ENCODE measurements around the gene OR7A5. TPM values are rescaled to one million over a fixed set of nuclear protein-coding genes. Genes with fewer than 3 reads are reported as not detected.

OR7A5 gene
- total and polyA plus RNA-seq, 8 donors: not detected

DNA sequence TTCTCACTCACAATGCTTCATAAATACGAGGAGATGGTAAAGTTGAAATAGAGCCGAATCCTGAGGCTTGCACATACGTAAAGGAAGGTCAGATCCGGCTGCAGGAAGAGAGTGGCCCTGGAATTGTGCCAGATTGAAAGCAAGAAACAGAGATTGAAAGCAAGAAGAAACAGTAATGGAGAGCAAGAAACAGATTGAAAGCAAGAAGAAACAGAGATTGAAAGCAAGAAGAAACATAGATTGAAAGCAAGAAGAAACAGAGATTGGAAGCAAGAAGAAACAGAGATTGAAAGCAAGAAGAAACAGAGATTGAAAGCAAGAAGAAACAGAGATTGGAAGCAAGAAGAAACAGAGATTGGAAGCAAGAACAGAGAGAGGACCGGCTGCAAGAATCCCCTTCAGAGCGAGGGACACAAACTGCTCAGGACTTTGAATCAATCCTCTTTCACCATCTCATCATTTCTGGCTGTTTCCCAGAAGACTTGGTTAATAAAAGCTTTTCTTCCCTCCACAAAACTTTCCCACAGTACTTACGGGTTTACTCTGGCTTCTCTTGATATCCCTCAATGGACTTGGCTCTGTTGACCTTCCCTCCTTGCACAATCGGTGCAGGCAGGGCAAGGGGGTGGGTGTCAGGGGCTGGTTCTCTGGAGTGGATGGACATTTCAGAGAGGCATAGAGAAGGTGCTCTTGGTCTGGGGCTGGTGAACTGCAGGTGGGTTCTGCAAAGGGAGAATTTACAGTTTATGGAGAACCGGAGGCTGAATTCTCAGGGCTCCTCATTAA, 25.5 kb downstream of the OR7A5 start:
- intact Hi-C loops (cut with DNase I; ENCODE audit: low total_unique reads): no loop called here
- H3K4me1 ChIP-seq: peaks cover 0 to 3% (median 0%) of the 10 kb centered on the region in 4 donors
- TF ChIP-seq POLR2AphosphoS5 (IDR thresholded peaks at IDR 0.05): no peak
- TF ChIP-seq, protein P1, sequence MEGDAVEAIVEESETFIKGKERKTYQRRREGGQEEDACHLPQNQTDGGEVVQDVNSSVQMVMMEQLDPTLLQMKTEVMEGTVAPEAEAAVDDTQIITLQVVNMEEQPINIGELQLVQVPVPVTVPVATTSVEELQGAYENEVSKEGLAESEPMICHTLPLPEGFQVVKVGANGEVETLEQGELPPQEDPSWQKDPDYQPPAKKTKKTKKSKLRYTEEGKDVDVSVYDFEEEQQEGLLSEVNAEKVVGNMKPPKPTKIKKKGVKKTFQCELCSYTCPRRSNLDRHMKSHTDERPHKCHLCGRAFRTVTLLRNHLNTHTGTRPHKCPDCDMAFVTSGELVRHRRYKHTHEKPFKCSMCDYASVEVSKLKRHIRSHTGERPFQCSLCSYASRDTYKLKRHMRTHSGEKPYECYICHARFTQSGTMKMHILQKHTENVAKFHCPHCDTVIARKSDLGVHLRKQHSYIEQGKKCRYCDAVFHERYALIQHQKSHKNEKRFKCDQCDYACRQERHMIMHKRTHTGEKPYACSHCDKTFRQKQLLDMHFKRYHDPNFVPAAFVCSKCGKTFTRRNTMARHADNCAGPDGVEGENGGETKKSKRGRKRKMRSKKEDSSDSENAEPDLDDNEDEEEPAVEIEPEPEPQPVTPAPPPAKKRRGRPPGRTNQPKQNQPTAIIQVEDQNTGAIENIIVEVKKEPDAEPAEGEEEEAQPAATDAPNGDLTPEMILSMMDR (IDR thresholded peaks at IDR 0.05): no peak
- TF ChIP-seq POLR2A (IDR thresholded peaks at IDR 0.05): no peak
- TF ChIP-seq EP300 (IDR thresholded peaks at IDR 0.05): no peak
- DNase-seq: no peak
- no peaks in the 10 kb centered on the region for H3K36me3 ChIP-seq
- H3K27me3 ChIP-seq: no peaks in the 10 kb centered on the region
- H3K27ac ChIP-seq: no peak overlapping the region
- H3K4me3 ChIP-seq: no peak overlapping the region
- peaks cover 0 to 4% (median 0%) of the 10 kb centered on the region in 4 donors for H3K9me3 ChIP-seq
- 46 to 58% (median 56%) methylated on average over 9 of the region's 9 CpGs for WGBS, 5 donors

DNA sequence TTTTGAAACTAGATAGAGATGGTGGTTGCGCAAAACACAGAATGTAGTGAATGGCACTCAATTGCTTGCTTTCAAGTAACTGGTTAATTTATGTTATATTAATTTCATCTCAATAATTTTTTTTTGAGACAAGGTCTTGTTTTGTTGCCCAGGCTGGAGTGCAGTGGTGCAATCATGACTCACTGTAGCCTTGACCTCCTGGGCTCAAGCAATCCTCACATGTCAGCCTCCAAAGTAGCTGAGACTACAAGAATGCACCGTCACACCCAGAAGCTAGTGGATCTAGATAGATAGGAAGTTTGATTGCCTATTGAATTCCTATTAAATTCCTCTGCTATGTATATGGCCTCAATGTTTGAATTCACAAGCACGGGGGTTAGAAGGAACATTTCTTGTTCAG, 30.2 kb downstream of the OR7A5 start:
- intact Hi-C loops (cut with DNase I; ENCODE audit: low total_unique reads): no loop called here
- TF ChIP-seq POLR2A (IDR thresholded peaks at IDR 0.05): no peak
- no peak for TF ChIP-seq EP300 (IDR thresholded peaks at IDR 0.05)
- TF ChIP-seq, protein P1 (IDR thresholded peaks at IDR 0.05): no peak
- no peak for TF ChIP-seq POLR2AphosphoS5 (IDR thresholded peaks at IDR 0.05)
- WGBS, 5 donors: 83 to 88% (median 86%) methylated on average over 3 of the region's 3 CpGs
- no peak overlapping the region for H3K27ac ChIP-seq
- no peak for DNase-seq
- no peak overlapping the region for H3K4me3 ChIP-seq
- H3K4me1 ChIP-seq: peaks cover 0 to 3% (median 0%) of the 10 kb centered on the region in 4 donors
- H3K9me3 ChIP-seq: peaks cover 0 to 4% (median 0%) of the 10 kb centered on the region in 4 donors
- H3K36me3 ChIP-seq: no peaks in the 10 kb centered on the region
- H3K27me3 ChIP-seq: no peaks in the 10 kb centered on the region

DNA sequence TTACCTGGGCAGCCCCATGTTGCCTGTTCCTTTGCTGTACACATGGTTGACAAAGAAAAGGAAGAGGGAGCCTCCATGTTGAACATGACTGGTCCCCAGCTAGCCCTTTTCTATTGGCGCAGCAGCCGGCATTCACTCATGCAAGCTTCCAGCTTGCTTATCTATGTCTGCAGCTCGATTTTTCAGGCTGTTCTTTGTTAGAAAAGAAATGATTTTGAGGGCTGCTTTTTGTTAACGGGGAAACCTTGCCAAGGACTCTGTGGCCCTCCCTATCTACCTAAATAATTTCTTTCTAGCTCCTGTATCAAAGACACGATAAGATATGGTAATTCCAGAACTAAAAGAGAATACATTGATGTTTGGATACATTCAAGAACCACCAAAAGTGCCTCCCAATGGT, 36.2 kb downstream of the OR7A5 start:
- Histone ChIP-seq H3K9me3 (no peaks in the 10 kb centered on the region), H3K27me3 (peaks cover 0 to 13% (median 0%) of the 10 kb centered on the region in 3 donors), H3K27ac (no peak overlapping the region), H3K4me3 (no peak overlapping the region), H3K36me3 (no peaks in the 10 kb centered on the region), H3K4me1 (no peaks in the 10 kb centered on the region)
- TF ChIP-seq, protein P1 (IDR thresholded peaks at IDR 0.05): no peak
- TF ChIP-seq POLR2AphosphoS5 (IDR thresholded peaks at IDR 0.05): no peak
- no peak for TF ChIP-seq EP300 (IDR thresholded peaks at IDR 0.05)
- TF ChIP-seq POLR2A (IDR thresholded peaks at IDR 0.05): no peak
- 43 to 63% (median 56%) methylated on average over 5 of the region's 5 CpGs for WGBS, 5 donors
- intact Hi-C loops (cut with DNase I; ENCODE audit: low total_unique reads): no loop called here
- DNase-seq: no peak

DNA sequence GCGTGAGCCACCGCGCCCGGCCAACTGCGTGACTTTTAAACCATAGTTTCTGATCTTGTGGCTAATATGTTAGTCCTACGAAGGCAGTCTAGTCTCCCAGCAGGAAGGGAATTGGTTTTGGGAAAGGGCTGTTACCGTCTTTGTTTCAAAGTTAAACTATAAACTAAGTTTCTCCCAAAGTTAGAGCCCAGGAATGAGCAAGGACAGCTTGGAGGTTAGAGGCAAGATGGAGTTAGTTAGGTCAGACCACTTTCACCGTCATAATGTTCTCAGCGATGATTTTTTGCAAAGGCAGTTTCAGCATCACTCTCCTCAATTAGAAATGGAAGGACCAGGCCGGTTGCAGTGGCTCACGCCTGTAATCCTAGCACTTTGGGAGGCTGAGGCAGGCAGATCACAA, 39.0 kb downstream of the OR7A5 start:
- Histone ChIP-seq H3K27ac (no peak overlapping the region), H3K36me3 (no peaks in the 10 kb centered on the region), H3K4me1 (no peaks in the 10 kb centered on the region), H3K9me3 (no peaks in the 10 kb centered on the region), H3K27me3 (peaks cover 0 to 13% (median 0%) of the 10 kb centered on the region in 3 donors), H3K4me3 (no peak overlapping the region)
- 89 to 94% (median 94%) methylated on average over 9 to 11 of the region's 11 CpGs for WGBS, 5 donors
- DNase-seq: no peak
- intact Hi-C loops (cut with DNase I; ENCODE audit: low total_unique reads): no loop called here
- no peak for TF ChIP-seq POLR2A (IDR thresholded peaks at IDR 0.05)
- TF ChIP-seq POLR2AphosphoS5 (IDR thresholded peaks at IDR 0.05): no peak
- no peak for TF ChIP-seq EP300 (IDR thresholded peaks at IDR 0.05)
- TF ChIP-seq, protein P1 (IDR thresholded peaks at IDR 0.05): no peak

Measured in stomach (tissue), 9 donors.